SK-N-SH treated with all-trans-retinoic acid at 6 μM for 48 hours (cell line): ENCODE results near the gene DIP2A.

Experiments used
- ATAC-seq: fragments of 200-7000 bp; cut with Tn5 transposase; 3 replicates; pipeline ENCODE4 v1.9.1; 2020; ENCODE audit warnings: mild to moderate bottlenecking, moderate library complexity
- ARNTL ChIP-seq: fragments of 450-650 bp; formaldehyde crosslinking; IDR thresholded peaks from 2 replicates; pipeline ENCODE4 v1.5.0; 2020; ENCODE audit warnings: low read depth, mild to moderate bottlenecking, moderate library complexity, borderline replicate concordance
- BACH2 ChIP-seq: fragments of 250-450 bp; sonication (Bioruptor Pico); IDR thresholded peaks from 2 replicates; pipeline ENCODE4 v1.9.0; 2021; ENCODE audit warnings: mild to moderate bottlenecking, borderline replicate concordance
- CREB5 ChIP-seq: fragments of 250-450 bp; sonication (Bioruptor Pico); IDR thresholded peaks from 2 replicates; pipeline ENCODE4 v1.5.1; 2020; ENCODE audit warnings: low read depth, mild to moderate bottlenecking, moderate library complexity
- CSDC2 ChIP-seq: fragments of 250-450 bp; sonication (Bioruptor Pico); IDR thresholded peaks from 2 replicates; pipeline ENCODE4 v1.5.0; 2020; ENCODE audit warnings: mild to moderate bottlenecking, moderate library complexity
- CSRNP3 ChIP-seq: fragments of 250-450 bp; sonication (Bioruptor Pico); IDR thresholded peaks from 2 replicates; pipeline ENCODE4 v1.5.1; 2021; ENCODE audit warnings: mild to moderate bottlenecking, moderate library complexity
- ESRRG ChIP-seq: fragments of 250-450 bp; sonication (Bioruptor Pico); IDR thresholded peaks from 2 replicates; pipeline ENCODE4 v1.6.1; 2021; ENCODE audit warnings: mild to moderate bottlenecking
- ISL1 ChIP-seq: fragments of 250-450 bp; sonication (Bioruptor Pico); IDR thresholded peaks from 2 replicates; pipeline ENCODE4 v2.1.2; 2022; ENCODE audit warnings: mild to moderate bottlenecking, moderate library complexity
- OSR1 ChIP-seq: fragments of 250-450 bp; sonication (Bioruptor Pico); IDR thresholded peaks from 2 replicates; pipeline ENCODE4 v1.8.0; 2022; ENCODE audit warnings: moderate library complexity, mild to moderate bottlenecking, inconsistent platforms
- POU6F1 ChIP-seq: fragments of 250-450 bp; sonication (Bioruptor Pico); IDR thresholded peaks from 2 replicates; pipeline ENCODE4 v1.8.0; 2021; ENCODE audit warnings: low read depth, mild to moderate bottlenecking, moderate library complexity, borderline replicate concordance
- PPARA ChIP-seq: fragments of 250-450 bp; sonication (Bioruptor Pico); IDR thresholded peaks from 2 replicates; pipeline ENCODE4 v1.5.0; 2020; ENCODE audit warnings: mild to moderate bottlenecking, borderline replicate concordance
- RARB ChIP-seq: fragments of 250-450 bp; sonication (Bioruptor Pico); IDR thresholded peaks from 2 replicates; pipeline ENCODE4 v1.8.0; 2021; ENCODE audit warnings: mild to moderate bottlenecking, moderate library complexity
- SNAI2 ChIP-seq: fragments of 250-450 bp; sonication (Bioruptor Pico); IDR thresholded peaks from 2 replicates; pipeline ENCODE4 v1.5.0; 2020; ENCODE audit warnings: mild to moderate bottlenecking, moderate library complexity
- TCF4 ChIP-seq: fragments of 250-450 bp; sonication (Bioruptor Pico); IDR thresholded peaks from 2 replicates; pipeline ENCODE4 v1.8.0; 2021; ENCODE audit warnings: mild to moderate bottlenecking, moderate library complexity, borderline replicate concordance
- TOX ChIP-seq: fragments of 250-450 bp; sonication (Bioruptor Pico); IDR thresholded peaks from 2 replicates; pipeline ENCODE4 v1.8.0; 2021; ENCODE audit warnings: mild to moderate bottlenecking, moderate library complexity, borderline replicate concordance
- TSHZ2 ChIP-seq: fragments of 250-450 bp; sonication (Bioruptor Pico); IDR thresholded peaks from 2 replicates; pipeline ENCODE4 v1.5.0; 2020; ENCODE audit warnings: mild to moderate bottlenecking, moderate library complexity
- ZFP3 ChIP-seq: fragments of 250-450 bp; sonication (Bioruptor Pico); IDR thresholded peaks from 2 replicates; pipeline ENCODE4 v1.5.0; 2020; ENCODE audit warnings: mild to moderate bottlenecking, moderate library complexity
- ZFP30 ChIP-seq: fragments of 450-650 bp; formaldehyde crosslinking; IDR thresholded peaks from 2 replicates; pipeline ENCODE4 v1.5.0; 2022; ENCODE audit warnings: mild to moderate bottlenecking, moderate library complexity
- ZNF565 ChIP-seq: fragments of 450-650 bp; formaldehyde crosslinking; conservative IDR thresholded peaks from 2 replicates; pipeline ENCODE4 v1.5.0; 2020; ENCODE audit warnings: low read depth, mild to moderate bottlenecking, moderate library complexity
- ZNF70 ChIP-seq: fragments of 450-650 bp; formaldehyde crosslinking; IDR thresholded peaks from 2 replicates; pipeline ENCODE4 v1.5.0; 2020; ENCODE audit warnings: mild to moderate bottlenecking, moderate library complexity
- ZNF8 ChIP-seq: fragments of 450-650 bp; formaldehyde crosslinking; IDR thresholded peaks from 2 replicates; pipeline ENCODE4 v1.5.0; 2020; ENCODE audit warnings: mild to moderate bottlenecking, moderate library complexity

DIP2A gene

GRCh38 chr21:46557919-46558392, 99.3 kb downstream of the DIP2A start:
- no peak for TF ChIP-seq CREB5
- TF ChIP-seq TSHZ2, result no peak
- TF ChIP-seq CSDC2 (CRISPR knock-in tag), result no peak
- no peak for TF ChIP-seq ZNF70 (CRISPR knock-in tag)
- no peak for TF ChIP-seq ZFP30
- no peak for TF ChIP-seq CSRNP3 (CRISPR knock-in tag)
- TF ChIP-seq PPARA, result no peak
- TF ChIP-seq SNAI2 (CRISPR knock-in tag), result no peak
- TF ChIP-seq TCF4 (CRISPR knock-in tag), result no peak
- no peak for TF ChIP-seq ZFP3 (CRISPR knock-in tag)
- ATAC-seq, result no peak

- TF ChIP-seq POU6F1 (CRISPR knock-in tag) (no peak), CSRNP3 (CRISPR knock-in tag) (no peak), ARNTL (CRISPR knock-in tag) (no peak), RARB (CRISPR knock-in tag) (no peak), TCF4 (CRISPR knock-in tag) (no peak), BACH2 (CRISPR knock-in tag) (no peak), PPARA (no peak), ZNF565 (CRISPR knock-in tag) (no peak), ZNF8 (CRISPR knock-in tag) (no peak), ZFP3 (CRISPR knock-in tag) (no peak), ESRRG (CRISPR knock-in tag) (no peak), CSDC2 (CRISPR knock-in tag) (no peak), ZNF70 (CRISPR knock-in tag) (no peak), CREB5 (no peak), ISL1 (no peak), OSR1 (CRISPR knock-in tag) (no peak), TOX (no peak), ZFP30 (no peak), TSHZ2 (no peak)
- no peak for ATAC-seq
Measured at GRCh38 chr21:46559291-46559983, 100.7 kb downstream of the DIP2A start.
